Immature natural killer cell (primary cell): ENCODE data around the gene ZSCAN32. TPM values are rescaled to one million over a fixed set of nuclear protein-coding genes. Genes with fewer than 3 reads are reported as not detected.
A peak's percentile ranks its signal among the peaks of the same experiment; 100 is the strongest.

Experiments used
- DNase-seq, 3 donors: peaks; one replicate each; pipeline ENCODE4 v3.0.0; 2022; ENCODE audit warnings: mixed read lengths in 1 of 3
- H3K27ac Mint-ChIP-seq, 6 donors: one replicate each; pipeline ENCODE4 v1.8.0; 2020; ENCODE audit warnings: mixed read lengths in 6 of 6, mild to moderate bottlenecking in 5 of 6, inconsistent platforms in 4 of 6, moderate library complexity in 3 of 6
- H3K27me3 Mint-ChIP-seq, 3 donors: one replicate each; pipeline ENCODE4 v1.8.0; 2020 to 2021; ENCODE audit warnings: low read depth in 3 of 3, mild to moderate bottlenecking in 3 of 3, mixed read lengths in 3 of 3, moderate library complexity in 3 of 3, inconsistent platforms in 1 of 3
- H3K36me3 Mint-ChIP-seq, 3 donors: one replicate each; pipeline ENCODE4 v1.8.0; 2020; ENCODE audit warnings: mixed read lengths in 3 of 3, inconsistent platforms in 2 of 3, mild to moderate bottlenecking in 2 of 3
- H3K4me1 Mint-ChIP-seq, 2 donors: one replicate each; pipeline ENCODE4 v1.8.0; 2020; ENCODE audit warnings: inconsistent platforms in 2 of 2, mild to moderate bottlenecking in 2 of 2, mixed read lengths in 2 of 2, moderate library complexity in 1 of 2
- H3K4me3 Mint-ChIP-seq, 5 donors: one replicate each; pipeline ENCODE4 v1.8.0; 2020; ENCODE audit warnings: mild to moderate bottlenecking in 5 of 5, mixed read lengths in 5 of 5, inconsistent platforms in 3 of 5, moderate library complexity in 3 of 5
- H3K9me3 Mint-ChIP-seq, 6 donors: one replicate each; pipeline ENCODE4 v1.8.0; 2020; ENCODE audit warnings: mild to moderate bottlenecking in 6 of 6, mixed read lengths in 6 of 6, inconsistent platforms in 4 of 6, moderate library complexity in 3 of 6
- polyA plus RNA-seq, 3 donors: library from polyadenylated mRNA; unstranded; fragments of 300-500 nt; fragmentation: Illumina TruSeq; gene quantifications; one replicate each; pipeline ENCODE4 v1.2.3, GENCODE V29; 2021

ZSCAN32 gene
- polyA plus RNA-seq, 3 donors from 2014 or later, result 7.9 to 16.1 (median 8.1) TPM

DNA sequence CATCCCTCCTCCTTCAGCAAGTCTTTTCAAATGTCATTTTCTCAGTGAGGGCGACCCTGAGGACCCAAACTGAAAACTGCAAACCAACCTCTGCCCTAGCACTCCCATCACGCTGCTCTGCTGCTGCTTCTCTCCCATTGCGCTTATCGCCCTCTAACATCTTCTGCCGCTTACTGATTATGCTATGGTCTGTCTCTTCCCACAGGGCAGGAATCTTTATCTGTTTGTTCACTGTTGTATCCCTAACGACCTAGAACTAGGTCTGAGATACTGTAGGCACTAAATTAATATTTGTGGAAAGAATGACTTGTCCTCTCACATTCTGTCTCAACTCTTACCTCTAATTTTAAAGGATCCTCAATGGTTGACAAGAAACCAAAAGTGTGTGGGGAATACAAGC lies 12.5 kb downstream of the ZSCAN32 start:
- no peak for DNase-seq
- Mint-ChIP-seq H3K4me1 (peaks cover 2 to 4% of the 10 kb centered on the region in 2 donors), H3K4me3 (no peak overlapping the region), H3K27me3 (peaks cover 0 to 3% (median 0%) of the 10 kb centered on the region in 3 donors), H3K36me3 (peaks cover 62 to 78% (median 75%) of the 10 kb centered on the region in 3 donors), H3K9me3 (peaks cover 32 to 63% (median 41%) of the 10 kb centered on the region in 6 donors), H3K27ac (no peak overlapping the region)

DNA sequence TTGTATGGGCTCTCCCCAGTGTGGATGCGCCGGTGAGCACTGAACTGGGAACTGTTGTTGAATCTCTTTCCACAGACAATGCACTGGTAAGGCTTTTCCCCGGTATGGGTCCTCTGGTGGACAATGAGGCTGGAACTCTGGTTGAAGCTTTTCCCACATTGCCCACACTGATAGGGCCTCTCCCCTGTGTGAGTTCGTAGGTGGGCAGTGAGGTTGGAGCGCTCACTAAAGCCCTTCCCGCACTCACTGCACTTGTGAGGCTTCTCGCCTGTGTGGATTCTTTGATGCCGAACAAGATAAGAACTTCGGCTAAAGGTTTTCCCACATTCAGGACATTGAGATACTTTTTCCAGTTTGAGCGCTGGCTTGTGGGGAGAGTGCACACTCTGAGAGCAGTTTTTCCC lies 17.8 kb downstream of the ZSCAN32 start:
- DNase-seq, result no peak
- peaks cover 62 to 77% (median 73%) of the 10 kb centered on the region in 3 donors for H3K36me3 Mint-ChIP-seq
- peaks cover 0 to 3% (median 2%) of the 10 kb centered on the region in 3 donors for H3K27me3 Mint-ChIP-seq
- H3K4me1 Mint-ChIP-seq, result no peaks in the 10 kb centered on the region
- no peak overlapping the region for H3K27ac Mint-ChIP-seq
- H3K4me3 Mint-ChIP-seq, result no peak overlapping the region
- peaks cover 63 to 94% (median 87%) of the 10 kb centered on the region in 6 donors for H3K9me3 Mint-ChIP-seq

DNA sequence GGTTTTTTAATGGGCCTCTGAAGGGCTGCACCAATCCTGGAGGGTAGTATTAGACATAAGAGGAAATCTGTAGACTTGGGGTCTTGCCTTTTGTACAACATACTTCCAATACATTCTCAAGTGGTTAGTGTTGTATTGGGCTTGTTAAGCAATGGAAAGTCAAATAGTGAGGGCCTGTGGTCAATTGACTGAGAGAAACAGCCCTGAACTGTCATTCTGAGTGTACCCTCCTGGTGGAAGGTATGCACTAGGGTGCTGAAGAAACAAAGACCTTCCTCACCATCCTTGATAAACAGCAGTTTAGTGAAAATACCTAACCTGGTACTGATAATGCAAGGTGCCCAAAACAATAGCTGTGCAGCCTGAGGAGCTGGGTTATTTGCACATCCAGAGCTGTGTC lies 22.9 kb downstream of the ZSCAN32 start:
- Mint-ChIP-seq H3K27ac (no peak overlapping the region), H3K36me3 (peaks cover 32 to 54% (median 39%) of the 10 kb centered on the region in 3 donors), H3K9me3 (peaks cover 63 to 93% (median 86%) of the 10 kb centered on the region in 6 donors), H3K27me3 (peaks cover 0 to 2% (median 1%) of the 10 kb centered on the region in 3 donors), H3K4me3 (no peak overlapping the region), H3K4me1 (no peaks in the 10 kb centered on the region)
- no peak for DNase-seq

DNA sequence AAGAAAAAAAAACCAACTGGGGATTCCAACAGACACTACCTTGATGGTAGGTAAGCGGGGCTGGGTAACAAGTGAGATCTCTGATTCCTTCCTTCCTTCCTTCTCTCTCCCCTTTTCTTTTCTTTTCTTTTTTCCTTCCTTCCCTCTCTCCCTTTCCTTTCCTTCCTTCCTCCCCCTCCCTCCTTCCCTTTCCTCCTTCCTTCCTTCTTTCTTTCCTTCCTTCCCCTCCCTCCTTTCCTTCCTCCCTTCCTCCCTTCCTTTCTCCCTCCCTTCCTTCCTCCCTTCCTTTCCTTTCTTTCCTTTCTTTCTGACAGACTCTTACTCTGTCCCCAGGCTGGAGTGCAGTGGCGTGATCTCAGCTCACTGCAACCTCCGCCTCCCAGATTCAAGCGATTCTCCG lies 25.1 kb downstream of the ZSCAN32 start:
- peaks cover 13 to 33% (median 21%) of the 10 kb centered on the region in 3 donors for H3K36me3 Mint-ChIP-seq
- H3K9me3 Mint-ChIP-seq, result peaks cover 45 to 71% (median 64%) of the 10 kb centered on the region in 6 donors

DNA sequence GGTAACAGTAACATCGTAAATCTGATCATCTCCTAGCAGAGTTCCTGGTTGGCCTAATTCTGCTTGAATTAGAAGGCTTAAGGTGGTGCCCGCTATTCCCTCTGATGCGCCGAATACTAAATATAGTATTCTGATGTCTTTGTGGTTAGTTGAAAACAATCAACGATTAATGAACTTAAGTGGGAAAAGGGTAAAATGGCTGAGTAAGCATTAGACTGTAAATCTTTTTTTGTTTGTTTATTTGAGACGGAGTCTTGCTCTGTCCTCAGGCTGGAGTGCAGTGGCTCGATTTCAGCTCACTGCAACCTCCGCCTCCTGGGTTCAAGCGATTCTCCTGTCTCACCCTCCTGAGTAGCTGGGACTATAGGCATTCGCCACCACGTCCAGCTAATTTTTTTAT lies 31.7 kb downstream of the ZSCAN32 start:
- Mint-ChIP-seq H3K4me3 (no peak overlapping the region), H3K27me3 (peaks cover 0 to 10% (median 6%) of the 10 kb centered on the region in 3 donors), H3K36me3 (peaks cover 6 to 12% (median 8%) of the 10 kb centered on the region in 3 donors), H3K9me3 (peaks cover 7 to 32% (median 27%) of the 10 kb centered on the region in 6 donors), H3K4me1 (peaks cover 11 to 13% of the 10 kb centered on the region in 2 donors), H3K27ac (no peak overlapping the region)
- no peak for DNase-seq

More for the DNA sequence above, 25.1 kb downstream of the ZSCAN32 start:
- no peak overlapping the region for H3K27ac Mint-ChIP-seq
- DNase-seq, result no peak
- peaks cover 0 to 2% (median 1%) of the 10 kb centered on the region in 3 donors for H3K27me3 Mint-ChIP-seq
- no peak overlapping the region for H3K4me3 Mint-ChIP-seq
- H3K4me1 Mint-ChIP-seq, result no peaks in the 10 kb centered on the region

DNA sequence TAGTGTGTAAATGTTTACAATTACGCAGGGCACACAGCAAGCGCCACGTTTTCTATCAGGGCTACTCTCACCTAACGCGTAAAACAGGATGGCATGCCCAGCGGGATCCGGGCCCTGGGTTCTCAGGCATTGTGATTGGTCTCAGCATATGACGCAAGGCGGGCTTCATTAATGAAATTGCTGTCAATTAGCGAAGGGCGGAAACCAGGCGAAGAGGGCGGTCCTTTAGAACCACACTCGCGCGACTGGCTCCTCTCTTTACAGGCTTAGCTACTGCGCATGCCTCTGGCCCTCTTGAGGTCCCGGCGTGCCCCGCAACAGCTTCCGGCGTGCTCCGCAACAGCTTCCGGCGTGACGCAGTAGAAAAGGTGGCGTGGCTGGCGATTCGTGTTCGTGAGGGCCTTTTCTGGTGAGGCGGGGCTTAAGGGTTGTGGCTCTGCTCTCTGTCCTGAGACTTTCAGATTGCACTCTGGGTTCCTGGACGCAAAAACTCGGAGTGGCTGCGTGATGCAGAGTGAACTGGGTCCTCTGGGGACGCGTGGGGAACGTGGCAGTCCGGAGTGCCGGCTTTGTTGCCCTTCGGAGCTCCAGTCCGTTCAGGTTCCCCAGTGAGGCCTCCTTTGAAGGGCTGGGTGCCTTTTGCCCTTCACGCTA lies 35.9 kb downstream of the ZSCAN32 start:
- peak; percentile 76 to 82 (median 76) for DNase-seq
- Mint-ChIP-seq H3K4me1 (peaks cover 11 to 13% of the 10 kb centered on the region in 2 donors), H3K36me3 (peaks cover 8 to 13% (median 10%) of the 10 kb centered on the region in 3 donors), H3K4me3 (peak overlapping the region; percentile 78 to 86 (median 81)), H3K27me3 (peaks cover 7 to 24% (median 17%) of the 10 kb centered on the region in 3 donors), H3K27ac (peak overlapping the region; percentile 37 to 89 (median 82)), H3K9me3 (peaks cover 11 to 43% (median 36%) of the 10 kb centered on the region in 6 donors)

DNA sequence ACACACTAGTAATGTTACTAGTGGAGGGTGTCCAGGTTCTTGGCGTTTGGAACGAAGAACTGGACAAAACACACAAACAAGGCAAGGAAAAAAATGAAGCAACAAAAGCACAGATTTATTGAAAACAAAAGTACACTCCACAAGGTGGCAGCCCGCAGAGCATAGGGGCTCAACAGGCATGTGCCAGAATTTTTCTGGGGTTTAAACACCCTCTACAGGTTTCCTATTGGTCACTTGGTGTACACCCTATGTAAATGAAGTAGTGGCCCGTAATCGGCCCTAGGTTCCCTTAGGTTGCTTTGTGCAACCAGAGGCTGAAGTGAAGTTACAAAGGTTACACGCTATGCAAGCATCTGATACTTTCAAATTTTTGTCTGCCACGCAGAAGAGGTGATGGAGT lies 37.0 kb downstream of the ZSCAN32 start:
- peak overlapping the region in 2 of 5 donors; percentile 41 to 44 for H3K4me3 Mint-ChIP-seq
- peaks cover 11 to 13% of the 10 kb centered on the region in 2 donors for H3K4me1 Mint-ChIP-seq
- peaks cover 9 to 13% (median 10%) of the 10 kb centered on the region in 3 donors for H3K36me3 Mint-ChIP-seq
- no peak for DNase-seq
- H3K27me3 Mint-ChIP-seq, result peaks cover 7 to 26% (median 17%) of the 10 kb centered on the region in 3 donors
- H3K9me3 Mint-ChIP-seq, result peaks cover 11 to 43% (median 35%) of the 10 kb centered on the region in 6 donors
- no peak overlapping the region for H3K27ac Mint-ChIP-seq

DNA sequence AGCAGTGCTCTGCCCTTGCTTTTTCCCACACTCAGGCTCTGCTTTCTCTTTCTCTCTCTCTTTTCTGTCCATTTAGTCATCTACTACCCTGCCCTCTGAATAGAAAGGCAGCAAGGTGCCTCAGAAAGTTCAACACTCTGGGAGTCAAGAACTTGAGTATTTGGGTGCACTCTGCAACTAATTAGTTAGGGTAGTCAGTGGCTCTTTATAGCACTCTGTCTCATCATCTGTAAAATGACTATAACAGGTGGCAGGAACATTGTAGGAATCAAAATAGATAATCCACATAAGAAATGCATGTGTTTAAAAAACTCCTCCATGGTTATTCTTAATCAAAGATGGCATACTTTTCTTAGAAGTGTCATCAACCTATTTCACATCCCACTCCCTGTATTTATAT lies 37.9 kb downstream of the ZSCAN32 start:
- Mint-ChIP-seq H3K9me3 (peaks cover 11 to 43% (median 35%) of the 10 kb centered on the region in 6 donors), H3K4me3 (no peak overlapping the region), H3K27ac (no peak overlapping the region), H3K4me1 (peaks cover 11 to 13% of the 10 kb centered on the region in 2 donors), H3K27me3 (peaks cover 7 to 28% (median 17%) of the 10 kb centered on the region in 3 donors), H3K36me3 (peaks cover 10 to 13% (median 11%) of the 10 kb centered on the region in 3 donors)
- no peak for DNase-seq

DNA sequence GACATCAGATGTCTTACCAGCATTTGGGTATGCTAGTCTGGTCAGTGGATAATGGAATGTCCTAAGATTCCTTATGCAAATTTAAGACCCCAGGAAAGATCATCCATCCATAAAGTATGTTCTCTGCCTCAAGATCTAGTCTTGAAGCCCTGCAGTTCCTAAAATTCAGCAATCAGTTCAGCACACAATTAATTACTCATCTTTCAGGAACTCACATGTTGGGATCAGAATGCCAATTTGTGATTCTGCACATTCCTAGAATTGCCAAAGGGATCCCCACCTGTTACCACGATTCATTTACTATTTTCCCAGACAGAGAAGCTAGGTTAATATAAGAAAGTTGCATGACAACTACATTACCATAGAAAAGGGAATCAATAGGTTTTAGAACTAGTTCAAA lies 41.9 kb downstream of the ZSCAN32 start:
- Mint-ChIP-seq H3K4me3 (no peak overlapping the region), H3K9me3 (peaks cover 13 to 36% (median 16%) of the 10 kb centered on the region in 6 donors), H3K27me3 (peaks cover 10 to 26% (median 10%) of the 10 kb centered on the region in 3 donors), H3K36me3 (peaks cover 8 to 12% (median 12%) of the 10 kb centered on the region in 3 donors), H3K27ac (no peak overlapping the region), H3K4me1 (no peaks in the 10 kb centered on the region)
- no peak for DNase-seq

DNA sequence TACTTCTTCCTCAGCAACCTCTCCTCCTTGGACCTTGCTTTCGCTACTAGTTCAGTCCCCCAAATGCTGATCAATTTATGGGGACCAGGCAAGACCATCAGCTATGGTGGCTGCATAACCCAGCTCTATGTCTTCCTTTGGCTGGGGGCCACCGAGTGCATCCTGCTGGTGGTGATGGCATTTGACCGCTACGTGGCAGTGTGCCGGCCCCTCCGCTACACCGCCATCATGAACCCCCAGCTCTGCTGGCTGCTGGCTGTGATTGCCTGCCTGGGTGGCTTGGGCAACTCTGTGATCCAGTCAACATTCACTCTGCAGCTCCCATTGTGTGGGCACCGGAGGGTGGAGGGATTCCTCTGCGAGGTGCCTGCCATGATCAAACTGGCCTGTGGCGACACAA lies 44.7 kb downstream of the ZSCAN32 start:
- no peak overlapping the region for H3K4me3 Mint-ChIP-seq

DNA sequence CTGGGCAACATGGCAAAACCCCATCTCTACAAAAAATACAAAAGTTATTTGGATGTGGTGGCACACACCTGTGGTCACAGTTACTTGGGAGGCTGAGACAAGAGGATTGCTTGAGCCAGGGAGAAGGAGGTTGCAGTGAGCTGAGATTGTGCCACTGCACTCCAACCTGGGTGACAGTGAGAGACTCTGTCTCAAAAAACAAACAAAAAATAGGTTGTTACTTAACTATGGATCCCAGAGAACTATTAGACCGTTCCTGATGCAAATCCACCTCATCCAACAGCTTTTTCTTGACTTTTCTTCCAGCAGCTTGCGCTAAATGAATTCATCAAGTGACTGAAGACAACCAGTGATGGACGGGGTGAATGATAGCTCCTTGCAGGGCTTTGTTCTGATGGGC lies 45.2 kb downstream of the ZSCAN32 start, which contains the start of gene OR2C1:
TSS of gene OR2C1 (plus strand) at position 301 of the 400 bp plus-strand sequence. CDS start at position 353, 52 bp downstream.
- Mint-ChIP-seq H3K9me3 (peaks cover 0 to 32% (median 5%) of the 10 kb centered on the region in 6 donors), H3K27ac (no peak within 1 kb of the TSS), H3K4me3 (no peak within 1 kb of the TSS), H3K36me3 (peaks cover 3 to 7% (median 6%) of the 10 kb centered on the region in 3 donors), H3K4me1 (no peaks in the 10 kb centered on the region), H3K27me3 (peaks cover 6 to 14% (median 6%) of the 10 kb centered on the region in 3 donors)
- DNase-seq, result no peak

More for the DNA sequence above, 44.7 kb downstream of the ZSCAN32 start:
- H3K27me3 Mint-ChIP-seq, result peaks cover 7 to 17% (median 8%) of the 10 kb centered on the region in 3 donors
- H3K36me3 Mint-ChIP-seq, result peaks cover 3 to 7% (median 6%) of the 10 kb centered on the region in 3 donors
- H3K4me1 Mint-ChIP-seq, result no peaks in the 10 kb centered on the region
- H3K9me3 Mint-ChIP-seq, result peaks cover 0 to 36% (median 8%) of the 10 kb centered on the region in 6 donors
- no peak for DNase-seq
- H3K27ac Mint-ChIP-seq, result no peak overlapping the region

DNA sequence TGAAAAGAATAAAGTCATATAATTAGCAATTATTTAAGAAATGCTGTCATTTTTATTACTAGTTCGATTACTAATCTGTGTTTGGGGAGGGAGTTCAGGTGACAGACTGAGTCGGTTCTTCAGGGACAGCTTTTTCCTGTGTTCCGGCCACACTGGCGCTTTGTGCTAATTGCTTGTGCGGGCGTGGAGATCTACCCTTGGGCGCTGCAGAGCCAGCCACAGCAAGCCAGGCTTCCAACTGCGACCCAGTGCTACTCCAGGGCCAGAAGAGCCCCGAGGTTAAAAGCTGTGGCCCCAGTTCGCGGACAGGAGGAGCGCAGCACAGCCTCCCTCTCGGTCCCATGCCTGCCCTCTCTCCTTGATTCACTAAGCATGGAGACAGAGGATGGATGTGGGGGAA lies 51.6 kb downstream of the ZSCAN32 start:
- H3K27me3 Mint-ChIP-seq, result peaks cover 0 to 8% (median 4%) of the 10 kb centered on the region in 3 donors
- H3K27ac Mint-ChIP-seq, result no peak overlapping the region
- H3K4me3 Mint-ChIP-seq, result no peak overlapping the region
- DNase-seq, result no peak
- peaks cover 0 to 3% (median under 1%) of the 10 kb centered on the region in 6 donors for H3K9me3 Mint-ChIP-seq
- peaks cover 0 to 3% (median 0%) of the 10 kb centered on the region in 3 donors for H3K36me3 Mint-ChIP-seq
- H3K4me1 Mint-ChIP-seq, result no peaks in the 10 kb centered on the region

DNA sequence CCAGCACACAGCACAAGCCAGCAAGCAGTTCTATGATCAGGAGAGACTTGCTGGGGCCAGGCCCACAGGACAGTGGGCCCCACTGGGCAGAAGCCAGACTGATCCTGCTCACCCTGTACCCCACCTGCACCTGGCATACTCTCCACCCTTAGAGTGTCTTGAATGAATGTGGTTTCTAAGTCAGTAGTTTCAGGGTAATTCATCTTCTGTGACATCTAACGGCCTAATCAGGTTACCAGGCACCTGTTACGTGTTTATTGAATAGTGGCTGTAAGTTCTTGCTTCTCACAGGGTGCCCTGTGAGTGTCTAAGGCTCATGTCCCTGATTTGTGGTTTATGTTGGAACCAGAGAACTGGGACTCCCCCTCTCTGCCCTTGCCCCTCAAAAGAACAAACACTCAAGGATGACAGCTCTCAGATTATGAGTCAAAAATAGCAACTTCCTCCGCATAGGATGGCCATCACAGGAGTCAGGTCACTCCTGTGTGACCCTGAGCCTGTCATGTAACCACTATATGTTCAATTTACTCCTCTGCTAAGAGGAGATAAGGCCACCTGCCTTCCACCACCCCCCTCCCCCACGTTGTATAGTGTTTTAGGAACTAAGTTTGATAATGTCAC lies 52.1 kb downstream of the ZSCAN32 start:
- peaks cover 0 to 3% (median 0%) of the 10 kb centered on the region in 6 donors for H3K9me3 Mint-ChIP-seq
- peaks cover 0 to 7% (median 7%) of the 10 kb centered on the region in 3 donors for H3K27me3 Mint-ChIP-seq
- H3K36me3 Mint-ChIP-seq, result peaks cover 0 to 3% (median 0%) of the 10 kb centered on the region in 3 donors
- H3K27ac Mint-ChIP-seq, result no peak overlapping the region
- no peak for DNase-seq
- no peak overlapping the region for H3K4me3 Mint-ChIP-seq
- no peaks in the 10 kb centered on the region for H3K4me1 Mint-ChIP-seq

DNA sequence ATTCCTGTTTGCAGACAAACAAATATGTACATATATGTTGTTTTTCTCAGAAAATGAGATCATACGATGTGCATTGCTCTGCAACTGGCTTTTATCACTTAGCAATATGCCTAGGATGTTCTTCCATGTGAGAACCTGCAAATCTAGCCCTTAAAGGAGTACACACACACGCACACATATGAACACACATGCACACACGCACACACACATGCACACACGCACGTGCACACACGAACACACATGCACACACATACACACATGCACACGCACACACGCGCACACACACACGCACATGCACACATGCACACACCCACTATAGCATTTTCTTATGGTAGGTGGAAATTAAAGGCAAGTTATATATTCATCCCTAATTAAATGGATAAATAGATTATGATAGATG lies 53.2 kb downstream of the ZSCAN32 start:
- H3K36me3 Mint-ChIP-seq, result peaks cover 0 to 6% (median 0%) of the 10 kb centered on the region in 3 donors

More for the DNA sequence above, 53.2 kb downstream of the ZSCAN32 start:
- Mint-ChIP-seq H3K27me3 (peaks cover 0 to 7% (median 6%) of the 10 kb centered on the region in 3 donors), H3K27ac (peak overlapping the region in 1 of 6 donors; percentile 18), H3K9me3 (peaks cover 0 to 2% (median 0%) of the 10 kb centered on the region in 6 donors), H3K4me3 (no peak overlapping the region), H3K4me1 (no peaks in the 10 kb centered on the region)
- no peak for DNase-seq
